ENCODE results near the gene PID1. TPM values are rescaled to one million over a fixed set of nuclear protein-coding genes. Genes with fewer than 3 reads are reported as not detected.

Gene PID1
- total RNA-seq, 1 donor from 2014 or later, result 0.34 TPM

DNA sequence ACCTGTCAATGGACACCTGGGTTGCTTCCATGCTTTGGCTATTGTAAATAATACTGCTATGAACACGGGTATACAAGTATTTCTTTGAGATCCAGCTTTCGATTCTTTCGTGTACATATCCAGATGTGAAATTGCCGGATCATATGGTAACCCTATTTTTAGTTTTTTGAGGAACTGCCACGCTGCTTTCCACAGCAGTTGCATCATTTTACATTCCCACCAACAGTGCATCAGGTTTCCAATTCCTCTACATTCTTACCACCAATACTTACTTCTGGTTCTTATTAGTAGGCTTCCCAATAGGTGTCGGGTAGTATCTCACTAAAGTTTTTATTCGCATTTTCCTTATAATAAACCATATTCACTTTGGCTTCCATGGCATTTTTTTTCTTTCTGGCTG, 69.6 kb downstream of the PID1 start:
- TF ChIP-seq, protein P1, sequence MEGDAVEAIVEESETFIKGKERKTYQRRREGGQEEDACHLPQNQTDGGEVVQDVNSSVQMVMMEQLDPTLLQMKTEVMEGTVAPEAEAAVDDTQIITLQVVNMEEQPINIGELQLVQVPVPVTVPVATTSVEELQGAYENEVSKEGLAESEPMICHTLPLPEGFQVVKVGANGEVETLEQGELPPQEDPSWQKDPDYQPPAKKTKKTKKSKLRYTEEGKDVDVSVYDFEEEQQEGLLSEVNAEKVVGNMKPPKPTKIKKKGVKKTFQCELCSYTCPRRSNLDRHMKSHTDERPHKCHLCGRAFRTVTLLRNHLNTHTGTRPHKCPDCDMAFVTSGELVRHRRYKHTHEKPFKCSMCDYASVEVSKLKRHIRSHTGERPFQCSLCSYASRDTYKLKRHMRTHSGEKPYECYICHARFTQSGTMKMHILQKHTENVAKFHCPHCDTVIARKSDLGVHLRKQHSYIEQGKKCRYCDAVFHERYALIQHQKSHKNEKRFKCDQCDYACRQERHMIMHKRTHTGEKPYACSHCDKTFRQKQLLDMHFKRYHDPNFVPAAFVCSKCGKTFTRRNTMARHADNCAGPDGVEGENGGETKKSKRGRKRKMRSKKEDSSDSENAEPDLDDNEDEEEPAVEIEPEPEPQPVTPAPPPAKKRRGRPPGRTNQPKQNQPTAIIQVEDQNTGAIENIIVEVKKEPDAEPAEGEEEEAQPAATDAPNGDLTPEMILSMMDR (IDR thresholded peaks at IDR 0.05; ENCODE audit: unreplicated experiment), result no peak
- Mint-ChIP-seq H3K4me3 (ENCODE audit: low read depth) (no peak overlapping the region), H3K36me3 (ENCODE audit: insufficient read depth) (no peaks in the 10 kb centered on the region), H3K27ac (no peak overlapping the region), H3K27me3 (no peaks in the 10 kb centered on the region), H3K9me3 (ENCODE audit: low read depth) (no peaks in the 10 kb centered on the region), H3K4me1 (ENCODE audit: low read depth) (no peaks in the 10 kb centered on the region)
- no peak for DNase-seq (ENCODE audit: low spot score, unreplicated experiment)

DNA sequence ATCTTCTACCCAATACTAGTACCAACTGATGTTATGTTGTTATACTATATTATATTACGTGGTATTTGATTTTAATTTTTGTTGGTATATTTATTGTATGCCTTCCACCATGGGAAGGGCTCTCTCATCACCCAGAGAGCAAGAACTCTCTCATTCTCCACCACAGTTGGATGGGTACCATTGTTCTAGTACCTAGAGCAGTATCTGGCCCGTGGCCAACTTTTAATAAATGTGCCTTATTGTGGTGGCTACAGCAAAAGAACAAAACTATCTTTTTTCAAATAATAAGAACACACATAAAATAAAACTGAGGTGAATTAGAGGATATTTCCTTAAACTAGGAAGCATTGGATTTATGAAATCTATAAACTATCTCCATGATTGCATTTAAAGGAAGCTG, 71.8 kb downstream of the PID1 start:
- Mint-ChIP-seq H3K9me3 (ENCODE audit: low read depth) (no peaks in the 10 kb centered on the region), H3K27me3 (no peaks in the 10 kb centered on the region), H3K36me3 (ENCODE audit: insufficient read depth) (no peaks in the 10 kb centered on the region), H3K4me3 (ENCODE audit: low read depth) (no peak overlapping the region), H3K4me1 (ENCODE audit: low read depth) (no peaks in the 10 kb centered on the region), H3K27ac (no peak overlapping the region)
- TF ChIP-seq, protein P1 (IDR thresholded peaks at IDR 0.05; ENCODE audit: unreplicated experiment), result no peak
- no peak for DNase-seq (ENCODE audit: low spot score, unreplicated experiment)

DNA sequence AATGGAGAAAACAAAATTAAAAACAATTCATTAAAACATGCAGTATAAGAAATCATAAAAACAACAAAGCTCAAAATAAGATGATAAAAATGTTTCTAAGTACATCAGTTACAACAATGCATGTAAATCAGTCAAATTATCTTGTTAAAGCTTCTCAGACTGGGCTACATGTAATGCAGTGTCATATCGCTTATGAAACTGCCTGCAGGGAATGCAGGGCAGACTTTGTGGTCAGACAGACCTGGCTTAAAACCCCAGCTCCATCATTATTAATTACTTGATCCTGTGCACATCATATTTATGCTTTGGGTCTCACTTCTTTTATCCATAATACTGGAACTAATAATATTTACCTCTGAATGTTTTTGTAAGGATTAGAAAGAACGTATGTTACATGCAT, 74.6 kb downstream of the PID1 start:
- H3K27me3 Mint-ChIP-seq, result no peaks in the 10 kb centered on the region
- no peak overlapping the region for H3K4me3 Mint-ChIP-seq (ENCODE audit: low read depth)
- no peaks in the 10 kb centered on the region for H3K9me3 Mint-ChIP-seq (ENCODE audit: low read depth)
- no peak for DNase-seq (ENCODE audit: low spot score, unreplicated experiment)
- no peaks in the 10 kb centered on the region for H3K36me3 Mint-ChIP-seq (ENCODE audit: insufficient read depth)
- no peak overlapping the region for H3K27ac Mint-ChIP-seq
- H3K4me1 Mint-ChIP-seq (ENCODE audit: low read depth), result no peaks in the 10 kb centered on the region
- TF ChIP-seq, protein P1 (IDR thresholded peaks at IDR 0.05; ENCODE audit: unreplicated experiment), result no peak

DNA sequence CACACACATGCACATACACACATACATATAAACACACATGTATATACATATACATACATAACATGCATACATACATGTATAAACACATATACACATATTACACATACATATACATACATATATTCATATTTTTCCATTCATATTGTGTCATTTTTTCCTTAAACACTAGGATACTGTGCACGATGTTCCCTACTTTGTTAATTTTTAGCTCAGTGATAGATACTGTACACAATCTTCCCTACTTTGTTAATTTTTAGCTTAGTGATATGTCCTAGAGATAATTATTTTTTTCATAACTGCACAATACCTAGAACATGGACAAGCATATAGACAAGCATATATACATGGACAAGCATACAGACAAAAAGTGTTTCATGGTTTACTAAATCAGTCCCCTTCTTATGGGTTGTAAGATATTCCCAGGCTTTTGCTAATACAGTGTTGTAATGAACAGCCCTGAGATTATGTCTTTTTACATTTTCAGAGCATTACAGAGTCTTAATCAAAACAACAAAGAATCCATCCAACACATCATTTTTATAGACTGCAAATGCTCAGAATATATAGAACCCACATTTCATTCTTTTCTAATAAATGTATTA, 75.6 kb downstream of the PID1 start:
- TF ChIP-seq, protein P1 (IDR thresholded peaks at IDR 0.05; ENCODE audit: unreplicated experiment), result no peak
- H3K27ac Mint-ChIP-seq, result no peak overlapping the region

DNA sequence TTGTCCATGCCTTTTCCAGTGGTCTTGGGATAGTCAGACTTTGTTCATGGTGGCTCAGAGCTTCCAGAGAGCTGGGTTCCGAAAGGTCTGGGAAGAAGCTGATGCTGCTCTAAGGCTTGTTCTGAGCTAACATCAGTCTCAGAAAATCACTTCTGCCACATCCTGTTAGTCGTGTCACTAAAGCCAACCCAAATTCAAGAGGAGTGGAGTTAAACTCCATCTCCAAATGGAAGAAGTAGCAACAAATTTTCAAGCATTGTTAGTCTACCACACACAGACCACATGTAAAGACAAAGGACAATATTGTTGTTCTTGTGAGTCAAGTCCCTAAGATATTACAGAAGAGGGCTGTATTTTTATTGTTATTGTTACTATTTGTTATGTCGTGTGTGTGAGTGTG, 77.8 kb downstream of the PID1 start:
- Mint-ChIP-seq H3K27ac (no peak overlapping the region), H3K27me3 (no peaks in the 10 kb centered on the region), H3K4me3 (ENCODE audit: low read depth) (no peak overlapping the region), H3K4me1 (ENCODE audit: low read depth) (no peaks in the 10 kb centered on the region), H3K36me3 (ENCODE audit: insufficient read depth) (no peaks in the 10 kb centered on the region), H3K9me3 (ENCODE audit: low read depth) (no peaks in the 10 kb centered on the region)
- DNase-seq (ENCODE audit: low spot score, unreplicated experiment), result no peak
- TF ChIP-seq, protein P1 (IDR thresholded peaks at IDR 0.05; ENCODE audit: unreplicated experiment), result no peak

More for the DNA sequence above, 75.6 kb downstream of the PID1 start:
- no peaks in the 10 kb centered on the region for H3K36me3 Mint-ChIP-seq (ENCODE audit: insufficient read depth)
- DNase-seq (ENCODE audit: low spot score, unreplicated experiment), result no peak
- H3K4me3 Mint-ChIP-seq (ENCODE audit: low read depth), result no peak overlapping the region
- H3K27me3 Mint-ChIP-seq, result no peaks in the 10 kb centered on the region
- H3K4me1 Mint-ChIP-seq (ENCODE audit: low read depth), result no peaks in the 10 kb centered on the region
- H3K9me3 Mint-ChIP-seq (ENCODE audit: low read depth), result no peaks in the 10 kb centered on the region

All from progenitor cell of endocrine pancreas (in vitro differentiated cells).